H9 (cell line): Measurements from ENCODE around the gene LAGE3. TPM values are rescaled to one million over a fixed set of nuclear protein-coding genes. Genes with fewer than 3 reads are reported as not detected.

ENCODE experiments used
- DNase-seq: peaks from one replicate; pipeline ENCODE4 v3.0.0-alpha.2; 2017
- H2AFZ ChIP-seq: one replicate; pipeline ENCODE4 v1.6.1; 2013; ENCODE audit warnings: mild to moderate bottlenecking, low read length, control low read depth, moderate library complexity
- H2AK5ac ChIP-seq: 2 replicates; pipeline ENCODE4 v1.6.1; 2013; ENCODE audit warnings: low read length, control low read depth, mixed read lengths; ENCODE audit not compliant: insufficient read length
- H2BK120ac ChIP-seq: one replicate; pipeline ENCODE4 v1.6.1; 2013; ENCODE audit warnings: low read depth, mild to moderate bottlenecking, low read length, control low read depth, inconsistent platforms; ENCODE audit not compliant: poor library complexity, severe bottlenecking
- H2BK12ac ChIP-seq: 2 replicates; pipeline ENCODE4 v1.6.1; 2013; ENCODE audit warnings: low read length, control low read depth, mixed read lengths, low read depth; ENCODE audit not compliant: insufficient read length
- H2BK15ac ChIP-seq: 2 replicates; pipeline ENCODE4 v1.6.1; 2013; ENCODE audit warnings: low read depth, low read length, control low read depth
- H2BK20ac ChIP-seq: one replicate; pipeline ENCODE4 v1.6.1; 2013; ENCODE audit warnings: low read depth, mild to moderate bottlenecking, low read length, control low read depth, inconsistent platforms; ENCODE audit not compliant: poor library complexity, severe bottlenecking
- H2BK5ac ChIP-seq: 2 replicates; pipeline ENCODE4 v1.6.1; 2013; ENCODE audit warnings: low read length, control low read depth, mixed read lengths; ENCODE audit not compliant: insufficient read length
- H3K14ac ChIP-seq: 2 replicates; pipeline ENCODE4 v1.6.1; 2013; ENCODE audit warnings: low read length, control low read depth; ENCODE audit not compliant: insufficient read depth
- H3K18ac ChIP-seq: 2 replicates; pipeline ENCODE4 v1.6.1; 2013; ENCODE audit warnings: low read depth, mild to moderate bottlenecking, mixed read lengths, low read length, control low read depth; ENCODE audit not compliant: insufficient read length
- H3K23ac ChIP-seq: 2 replicates; pipeline ENCODE4 v1.6.1; 2013; ENCODE audit warnings: low read length, control low read depth, mixed read lengths, low read depth; ENCODE audit not compliant: insufficient read length
- H3K23me2 ChIP-seq: 2 replicates; pipeline ENCODE4 v1.6.1; 2013; ENCODE audit warnings: low read depth, mild to moderate bottlenecking, mixed read lengths, low read length, control low read depth; ENCODE audit not compliant: insufficient read length, poor library complexity, severe bottlenecking
- H3K27ac ChIP-seq: 2 replicates; pipeline ENCODE4 v1.5.1; 2013; ENCODE audit warnings: low read length, control low read depth, mixed read lengths, low read depth; ENCODE audit not compliant: insufficient read length
- H3K27me3 ChIP-seq: 2 replicates; pipeline ENCODE4 v1.6.1; 2013; ENCODE audit warnings: low read length, control low read depth, inconsistent platforms; ENCODE audit not compliant: insufficient read depth
- H3K4ac ChIP-seq: 2 replicates; pipeline ENCODE4 v1.6.1; 2013; ENCODE audit warnings: low read depth, mild to moderate bottlenecking, control low read depth, inconsistent platforms, low read length, moderate library complexity
- H3K4me1 ChIP-seq: 2 replicates; pipeline ENCODE4 v1.6.1; 2013; ENCODE audit warnings: low read length, control low read depth, inconsistent platforms; ENCODE audit not compliant: insufficient read depth
- H3K4me2 ChIP-seq: 2 replicates; pipeline ENCODE4 v1.6.1; 2013; ENCODE audit warnings: low read length, control low read depth, mixed read lengths; ENCODE audit not compliant: insufficient read length, insufficient read depth
- H3K56ac ChIP-seq: 2 replicates; pipeline ENCODE4 v1.6.1; 2013; ENCODE audit warnings: low read depth, mild to moderate bottlenecking, mixed read lengths, low read length, control low read depth; ENCODE audit not compliant: insufficient read length
- H3K79me1 ChIP-seq: 2 replicates; pipeline ENCODE4 v1.6.1; 2013; ENCODE audit warnings: low read depth, mild to moderate bottlenecking, moderate library complexity, low read length, control low read depth, inconsistent platforms; ENCODE audit not compliant: insufficient read depth, poor library complexity, severe bottlenecking
- H3K79me2 ChIP-seq: 2 replicates; pipeline ENCODE4 v1.6.1; 2013; ENCODE audit warnings: low read length, control low read depth, inconsistent platforms; ENCODE audit not compliant: insufficient read depth
- H3K9ac ChIP-seq: 2 replicates; pipeline ENCODE4 v1.6.1; 2013; ENCODE audit warnings: low read length, control low read depth, mixed read lengths; ENCODE audit not compliant: insufficient read length; ENCODE audit errors: extremely low read depth
- H3K9me3 ChIP-seq: one replicate; pipeline ENCODE4 v1.6.1; 2013; ENCODE audit warnings: low read depth, low read length, inconsistent platforms; ENCODE audit not compliant: control insufficient read depth
- H3T11ph ChIP-seq: one replicate; pipeline ENCODE4 v1.6.1; 2013; ENCODE audit warnings: mild to moderate bottlenecking, low read length, control low read depth, inconsistent platforms
- H4K20me1 ChIP-seq: one replicate; pipeline ENCODE4 v1.6.1; 2013; ENCODE audit not compliant: control insufficient read depth, insufficient read length, insufficient read depth
- H4K5ac ChIP-seq: 2 replicates; pipeline ENCODE4 v1.6.1; 2013; ENCODE audit warnings: low read depth, mild to moderate bottlenecking, mixed read lengths, low read length, control low read depth; ENCODE audit not compliant: insufficient read length
- H4K8ac ChIP-seq: replicated peaks from 2 replicates; pipeline ENCODE4 v1.6.1; 2013; ENCODE audit warnings: low read length, control low read depth, mixed read lengths, low read depth; ENCODE audit not compliant: insufficient read length
- H4K91ac ChIP-seq: 2 replicates; pipeline ENCODE4 v1.6.1; 2013; ENCODE audit warnings: low read depth, mild to moderate bottlenecking, moderate library complexity, mixed read lengths, low read length, control low read depth; ENCODE audit not compliant: insufficient read length
- H3K27ac Mint-ChIP-seq, 3 experiments: 2 replicates in 2 of 3; 3 replicates in 1 of 3; pipeline ENCODE4 v1.8.0; 2020 to 2021; ENCODE audit warnings: mixed read lengths in 3 of 3, mild to moderate bottlenecking in 1 of 3, moderate library complexity in 1 of 3
- H3K27me3 Mint-ChIP-seq: 2 replicates; pipeline ENCODE4 v1.8.0; 2021; ENCODE audit warnings: low read depth, mild to moderate bottlenecking, moderate library complexity, mixed read lengths
- H3K36me3 Mint-ChIP-seq, 3 experiments: 2 replicates in 2 of 3; 3 replicates in 1 of 3; pipeline ENCODE4 v1.8.0; 2020 to 2021; ENCODE audit warnings: low read depth in 3 of 3, mixed read lengths in 3 of 3; ENCODE audit not compliant: insufficient read depth in 1 of 3
- H3K4me1 Mint-ChIP-seq, 2 experiments: 2 replicates each; pipeline ENCODE4 v1.8.0; 2020; ENCODE audit warnings: mixed read lengths in 2 of 2
- H3K4me3 Mint-ChIP-seq, 2 experiments: 2 replicates in 1 of 2; 3 replicates in 1 of 2; pipeline ENCODE4 v1.8.0; 2020 to 2021; ENCODE audit warnings: mild to moderate bottlenecking in 2 of 2, mixed read lengths in 2 of 2, moderate library complexity in 1 of 2
- H3K9me3 Mint-ChIP-seq, 2 experiments: 2 replicates in 1 of 2; 3 replicates in 1 of 2; pipeline ENCODE4 v1.8.0; 2020; ENCODE audit warnings: mild to moderate bottlenecking in 2 of 2, mixed read lengths in 2 of 2, moderate library complexity in 1 of 2
- WGBS: extraction: QIAGEN DNeasy Blood & Tissue Kit; methylation state at CpG from one replicate; pipeline ENCODE4 v1.1.7; 2013; ENCODE audit warnings: missing lambda C conversion rate, low lambda C conversion rate, mixed read lengths; ENCODE audit not compliant: insufficient read length; ENCODE audit errors: extremely low coverage; 5-methylcytosine and 5-hydroxymethylcytosine counted together
- total RNA-seq: library from RNA; stranded (reverse); gene quantifications from 2 replicates; pipeline ENCODE4 v1.2.1, GENCODE V29; 2021
- TF ChIP-seq, protein P1 (sequence below): fragments of 200-600 bp; sonication (generic); conservative IDR thresholded peaks from 3 replicates; pipeline ENCODE4 v1.8.0; 2021; ENCODE audit warnings: antibody characterized with exemption, mild to moderate bottlenecking

Gene LAGE3
- total RNA-seq, 1 experiment from 2014 or later: 32.5 TPM

DNA sequence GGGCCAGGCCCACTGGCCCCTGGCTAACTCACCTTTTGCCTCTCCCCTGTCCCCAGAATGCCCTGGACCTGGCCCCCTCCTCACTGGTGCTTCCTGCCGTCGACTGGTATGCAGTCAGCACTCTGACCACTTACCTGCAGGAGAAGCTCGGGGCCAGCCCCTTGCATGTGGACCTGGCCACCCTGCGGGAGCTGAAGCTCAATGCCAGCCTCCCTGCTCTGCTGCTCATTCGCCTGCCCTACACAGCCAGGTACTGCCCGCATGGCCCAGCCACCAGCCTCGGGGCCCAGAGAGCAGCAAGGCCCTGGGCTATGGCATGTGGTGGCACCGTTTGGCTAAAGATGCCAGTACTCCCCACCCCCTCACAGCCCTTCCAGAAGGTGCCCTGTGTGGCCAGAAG is 46.9 kb downstream of the LAGE3 start:
- no peaks in the 10 kb centered on the region for H3K4me1 ChIP-seq
- H3K23ac ChIP-seq: no peak overlapping the region
- H3K27me3 Mint-ChIP-seq: no peaks in the 10 kb centered on the region
- peaks cover 33% of the 10 kb centered on the region for H3K9me3 ChIP-seq
- TF ChIP-seq, protein P1, sequence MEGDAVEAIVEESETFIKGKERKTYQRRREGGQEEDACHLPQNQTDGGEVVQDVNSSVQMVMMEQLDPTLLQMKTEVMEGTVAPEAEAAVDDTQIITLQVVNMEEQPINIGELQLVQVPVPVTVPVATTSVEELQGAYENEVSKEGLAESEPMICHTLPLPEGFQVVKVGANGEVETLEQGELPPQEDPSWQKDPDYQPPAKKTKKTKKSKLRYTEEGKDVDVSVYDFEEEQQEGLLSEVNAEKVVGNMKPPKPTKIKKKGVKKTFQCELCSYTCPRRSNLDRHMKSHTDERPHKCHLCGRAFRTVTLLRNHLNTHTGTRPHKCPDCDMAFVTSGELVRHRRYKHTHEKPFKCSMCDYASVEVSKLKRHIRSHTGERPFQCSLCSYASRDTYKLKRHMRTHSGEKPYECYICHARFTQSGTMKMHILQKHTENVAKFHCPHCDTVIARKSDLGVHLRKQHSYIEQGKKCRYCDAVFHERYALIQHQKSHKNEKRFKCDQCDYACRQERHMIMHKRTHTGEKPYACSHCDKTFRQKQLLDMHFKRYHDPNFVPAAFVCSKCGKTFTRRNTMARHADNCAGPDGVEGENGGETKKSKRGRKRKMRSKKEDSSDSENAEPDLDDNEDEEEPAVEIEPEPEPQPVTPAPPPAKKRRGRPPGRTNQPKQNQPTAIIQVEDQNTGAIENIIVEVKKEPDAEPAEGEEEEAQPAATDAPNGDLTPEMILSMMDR: no peak
- H3K27ac Mint-ChIP-seq: no peak overlapping the region
- H2BK120ac ChIP-seq: no peak overlapping the region
- H3K4me2 ChIP-seq: no peak overlapping the region
- no peak overlapping the region for H2BK15ac ChIP-seq
- H2BK20ac ChIP-seq: no peak overlapping the region
- H2BK12ac ChIP-seq: no peak overlapping the region
- WGBS: no CpG with 5 or more reads among the region's 8 CpGs
- no peak overlapping the region for H4K8ac ChIP-seq
- H3T11ph ChIP-seq: no peak overlapping the region
- H3K56ac ChIP-seq: no peak overlapping the region
- peaks cover 7 to 22% of the 10 kb centered on the region in 2 experiments for H3K4me1 Mint-ChIP-seq
- H4K91ac ChIP-seq: no peak overlapping the region
- no peak overlapping the region for H3K27ac ChIP-seq
- no peak overlapping the region for H2AFZ ChIP-seq
- no peak overlapping the region for H2AK5ac ChIP-seq
- H2BK5ac ChIP-seq: no peak overlapping the region
- no peak for DNase-seq
- H3K23me2 ChIP-seq: no peaks in the 10 kb centered on the region
- H4K5ac ChIP-seq: no peak overlapping the region
- H4K20me1 ChIP-seq: no peaks in the 10 kb centered on the region
- no peak overlapping the region for H3K14ac ChIP-seq
- H3K36me3 Mint-ChIP-seq: peaks cover 15 to 47% (median 43%) of the 10 kb centered on the region in 3 experiments
- no peak overlapping the region for H3K4ac ChIP-seq
- no peak overlapping the region for H3K4me3 Mint-ChIP-seq
- H3K18ac ChIP-seq: no peak overlapping the region
- peaks cover 71 to 83% of the 10 kb centered on the region in 2 experiments for H3K9me3 Mint-ChIP-seq
- H3K9ac ChIP-seq: no peak overlapping the region
- no peaks in the 10 kb centered on the region for H3K27me3 ChIP-seq
- no peaks in the 10 kb centered on the region for H3K79me1 ChIP-seq
- H3K79me2 ChIP-seq: no peaks in the 10 kb centered on the region
